Epithelial cell of esophagus (primary cell): Measurements from ENCODE around the gene POR.
A peak's percentile ranks its signal among the peaks of the same experiment; 100 is the strongest.
"Not testable (repeated sequence)": the region's sequence is repeated elsewhere in the genome, so short reads cannot be mapped to it uniquely, and the experiment has no call there.

ENCODE experiments used
- DNase-seq: peaks from one replicate; pipeline ENCODE4 v3.0.0; 2010; ENCODE audit warnings: low read depth
- H3K4me3 ChIP-seq: 2 replicates; pipeline ENCODE4 v1.5.1; 2011; ENCODE audit warnings: mild to moderate bottlenecking, low read length, control low read depth
- TF ChIP-seq, protein P1 (sequence below): IDR thresholded peaks from 2 replicates; pipeline ENCODE4 v1.5.1; 2011; ENCODE audit warnings: low read depth, mild to moderate bottlenecking, low read length, control low read depth, inconsistent platforms; ENCODE audit not compliant: insufficient read depth; ENCODE audit errors: missing control alignments

POR gene

GRCh38 chr7:76008156-76008687 is 93.3 kb downstream of the POR start:
- no peak for DNase-seq

DNA sequence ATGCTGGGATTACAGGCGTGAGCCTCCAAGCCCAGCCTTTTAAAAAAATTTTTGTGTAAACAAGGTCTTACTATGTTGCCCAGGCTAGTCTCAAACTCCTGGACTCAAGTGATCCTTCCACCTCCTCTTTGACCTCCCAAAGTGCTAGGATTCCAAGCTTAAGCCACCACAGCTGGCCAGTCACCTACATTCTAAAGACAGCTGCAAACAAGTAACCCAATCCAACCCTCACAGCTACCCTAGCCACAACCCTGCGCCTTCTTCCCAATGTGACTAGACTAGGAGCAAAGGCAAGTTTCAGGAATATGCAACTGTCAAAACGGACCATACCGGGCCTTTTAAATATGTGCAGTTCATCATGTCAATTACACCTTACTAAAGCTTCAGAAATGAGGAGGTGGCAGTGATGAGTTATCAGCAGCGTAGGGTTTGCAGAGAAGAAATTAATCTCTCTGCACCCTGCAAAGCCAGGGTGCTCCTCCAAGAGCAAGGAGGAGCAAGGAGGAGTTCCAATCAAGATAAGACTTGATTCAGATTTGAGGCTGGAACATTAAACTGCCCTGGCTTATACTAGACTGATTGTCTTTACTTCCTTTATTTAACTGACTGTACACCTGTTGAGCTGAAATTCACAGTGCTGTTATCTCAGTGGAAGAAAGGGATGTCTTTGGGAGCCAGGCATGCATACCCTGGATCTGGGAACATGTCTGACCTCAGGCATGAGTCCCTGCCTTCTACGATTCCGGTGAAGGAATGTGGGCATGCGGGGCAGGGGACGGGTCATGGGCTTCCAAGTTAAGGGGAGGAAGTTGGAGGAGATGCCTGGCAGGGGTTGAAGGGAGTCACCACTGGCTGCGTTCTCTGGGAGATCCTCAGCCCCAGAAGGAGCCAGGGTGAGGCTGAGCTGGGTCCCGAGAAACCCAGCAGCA is 95.0 kb downstream of the POR start:
- TF ChIP-seq, protein P1, sequence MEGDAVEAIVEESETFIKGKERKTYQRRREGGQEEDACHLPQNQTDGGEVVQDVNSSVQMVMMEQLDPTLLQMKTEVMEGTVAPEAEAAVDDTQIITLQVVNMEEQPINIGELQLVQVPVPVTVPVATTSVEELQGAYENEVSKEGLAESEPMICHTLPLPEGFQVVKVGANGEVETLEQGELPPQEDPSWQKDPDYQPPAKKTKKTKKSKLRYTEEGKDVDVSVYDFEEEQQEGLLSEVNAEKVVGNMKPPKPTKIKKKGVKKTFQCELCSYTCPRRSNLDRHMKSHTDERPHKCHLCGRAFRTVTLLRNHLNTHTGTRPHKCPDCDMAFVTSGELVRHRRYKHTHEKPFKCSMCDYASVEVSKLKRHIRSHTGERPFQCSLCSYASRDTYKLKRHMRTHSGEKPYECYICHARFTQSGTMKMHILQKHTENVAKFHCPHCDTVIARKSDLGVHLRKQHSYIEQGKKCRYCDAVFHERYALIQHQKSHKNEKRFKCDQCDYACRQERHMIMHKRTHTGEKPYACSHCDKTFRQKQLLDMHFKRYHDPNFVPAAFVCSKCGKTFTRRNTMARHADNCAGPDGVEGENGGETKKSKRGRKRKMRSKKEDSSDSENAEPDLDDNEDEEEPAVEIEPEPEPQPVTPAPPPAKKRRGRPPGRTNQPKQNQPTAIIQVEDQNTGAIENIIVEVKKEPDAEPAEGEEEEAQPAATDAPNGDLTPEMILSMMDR, result no peak
- no peak overlapping the region for H3K4me3 ChIP-seq
- DNase-seq, result no peak

More at GRCh38 chr7:76008156-76008687, 93.3 kb downstream of the POR start:
- TF ChIP-seq, protein P1, result no peak
- no peak overlapping the region for H3K4me3 ChIP-seq

GRCh38 chr7:76011442-76011861 is 96.5 kb downstream of the POR start:
- TF ChIP-seq, protein P1, result no peak
- no peak for DNase-seq
- no peak overlapping the region for H3K4me3 ChIP-seq

- no peak overlapping the region for H3K4me3 ChIP-seq
- TF ChIP-seq, protein P1, result no peak
- no peak for DNase-seq
Observed at GRCh38 chr7:76016191-76016947, 101.4 kb downstream of the POR start.

- H3K4me3 ChIP-seq, DNase-seq: not testable (repeated sequence)
Observed at GRCh38 chr7:76018520-76018919, 103.6 kb downstream of the POR start.

GRCh38 chr7:76020031-76020714 is 105.2 kb downstream of the POR start:
- peak; percentile 71 for DNase-seq
- TF ChIP-seq, protein P1, result peak; percentile 87
- no peak overlapping the region for H3K4me3 ChIP-seq
